ENCODE data around the gene MGP.

Gene MGP

GRCh38 chr12:14852880-14853279 lies 32.8 kb downstream of the MGP start:
- no peaks in the 10 kb centered on the region for H3K27me3 Mint-ChIP-seq
- no peaks in the 10 kb centered on the region for H3K36me3 Mint-ChIP-seq
- peaks cover 14% of the 10 kb centered on the region for H3K4me1 Mint-ChIP-seq

GRCh38 chr12:14850929-14851663 lies 34.6 kb downstream of the MGP start:
- Mint-ChIP-seq H3K27me3 (no peaks in the 10 kb centered on the region), H3K27ac (no peak overlapping the region), H3K9me3 (peaks cover 1% of the 10 kb centered on the region), H3K4me3 (no peak overlapping the region), H3K36me3 (no peaks in the 10 kb centered on the region), H3K4me1 (peaks cover 8% of the 10 kb centered on the region)
- no peak for ATAC-seq

More at GRCh38 chr12:14852880-14853279, 32.8 kb downstream of the MGP start:
- H3K4me3 Mint-ChIP-seq: no peak overlapping the region
- no peak for ATAC-seq
- H3K9me3 Mint-ChIP-seq: peaks cover 5% of the 10 kb centered on the region
- H3K27ac Mint-ChIP-seq: no peak overlapping the region

GRCh38 chr12:14849661-14850060 lies 36.0 kb downstream of the MGP start:
- no peak overlapping the region for H3K4me3 Mint-ChIP-seq
- H3K4me1 Mint-ChIP-seq: peaks cover 9% of the 10 kb centered on the region
- no peak for ATAC-seq
- H3K36me3 Mint-ChIP-seq: no peaks in the 10 kb centered on the region
- H3K27me3 Mint-ChIP-seq: no peaks in the 10 kb centered on the region
- no peak overlapping the region for H3K27ac Mint-ChIP-seq
- H3K9me3 Mint-ChIP-seq: no peaks in the 10 kb centered on the region

- Mint-ChIP-seq H3K27me3 (no peaks in the 10 kb centered on the region), H3K27ac (peak overlapping the region; percentile 15), H3K4me1 (peaks cover 7% of the 10 kb centered on the region), H3K36me3 (no peaks in the 10 kb centered on the region), H3K4me3 (no peak overlapping the region), H3K9me3 (no peaks in the 10 kb centered on the region)
- ATAC-seq: no peak
Observed at GRCh38 chr12:14846876-14847580, 38.6 kb downstream of the MGP start.

DNA sequence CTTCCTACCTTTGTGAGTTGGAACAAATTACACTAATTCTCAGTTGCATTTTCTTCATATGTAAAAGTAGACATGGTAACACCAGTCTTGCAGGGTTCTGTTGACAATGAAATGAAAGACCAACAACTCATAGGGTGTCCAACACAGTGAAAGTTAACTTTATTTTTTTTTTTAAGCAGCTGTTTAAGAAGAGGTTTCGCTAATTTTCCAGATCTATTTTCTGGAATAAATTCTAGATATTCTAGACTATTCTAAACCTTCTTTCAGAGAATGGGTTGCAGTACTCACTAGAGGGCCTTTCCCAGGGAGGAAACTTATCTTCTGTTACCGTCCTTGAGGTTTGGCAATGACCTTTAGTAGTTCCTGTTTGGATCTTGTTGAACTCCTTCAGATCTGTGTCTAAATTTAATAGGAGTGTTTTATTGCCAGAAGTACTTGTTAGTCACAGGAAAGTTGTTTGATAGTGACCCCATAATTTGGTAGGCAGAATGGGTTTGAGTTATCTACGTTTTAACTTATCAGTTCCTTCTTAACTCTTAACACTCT lies 39.5 kb downstream of the MGP start:
- no peaks in the 10 kb centered on the region for H3K36me3 Mint-ChIP-seq
- no peak overlapping the region for H3K27ac Mint-ChIP-seq
- H3K4me1 Mint-ChIP-seq: peaks cover 13% of the 10 kb centered on the region
- H3K27me3 Mint-ChIP-seq: no peaks in the 10 kb centered on the region
- no peak overlapping the region for H3K4me3 Mint-ChIP-seq
- no peaks in the 10 kb centered on the region for H3K9me3 Mint-ChIP-seq
- no peak for ATAC-seq

GRCh38 chr12:14845350-14845750 lies 40.3 kb downstream of the MGP start:
- Mint-ChIP-seq H3K9me3 (no peaks in the 10 kb centered on the region), H3K27me3 (no peaks in the 10 kb centered on the region), H3K4me1 (peaks cover 14% of the 10 kb centered on the region), H3K36me3 (no peaks in the 10 kb centered on the region), H3K4me3 (peak overlapping the region; percentile 42), H3K27ac (peak overlapping the region; percentile 69)
- ATAC-seq: peak; percentile 50

DNA sequence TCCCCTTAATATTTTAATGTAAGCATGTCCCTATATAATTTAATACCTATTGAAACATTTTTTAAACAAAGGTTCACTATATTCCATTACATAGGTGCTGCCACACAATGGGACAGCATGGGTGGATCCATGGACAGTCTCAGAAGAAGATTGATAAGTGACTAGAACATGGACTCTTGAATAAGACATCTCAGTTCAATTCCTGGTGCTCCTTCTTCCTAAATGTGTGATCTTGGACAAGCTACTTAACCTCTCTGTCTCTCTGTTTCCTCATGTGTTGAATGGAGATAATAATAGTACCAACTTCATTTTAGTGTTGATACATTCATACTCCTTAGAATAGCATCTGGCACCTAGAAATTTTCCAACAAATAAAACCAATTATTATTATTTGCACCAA lies 41.3 kb downstream of the MGP start:
- peaks cover 14% of the 10 kb centered on the region for H3K4me1 Mint-ChIP-seq
- H3K9me3 Mint-ChIP-seq: peaks cover 2% of the 10 kb centered on the region
- H3K27me3 Mint-ChIP-seq: no peaks in the 10 kb centered on the region
- H3K27ac Mint-ChIP-seq: no peak overlapping the region
- ATAC-seq: no peak
- no peak overlapping the region for H3K4me3 Mint-ChIP-seq
- H3K36me3 Mint-ChIP-seq: peaks cover 2% of the 10 kb centered on the region

- H3K9me3 Mint-ChIP-seq: peaks cover 6% of the 10 kb centered on the region
- no peak within 1 kb of the TSS for H3K4me3 Mint-ChIP-seq
- peaks cover 14% of the 10 kb centered on the region for H3K4me1 Mint-ChIP-seq
- peaks cover 7% of the 10 kb centered on the region for H3K36me3 Mint-ChIP-seq
- ATAC-seq: no peak
- H3K27ac Mint-ChIP-seq: no peak within 1 kb of the TSS
- H3K27me3 Mint-ChIP-seq: no peaks in the 10 kb centered on the region
Observed at GRCh38 chr12:14843425-14843887, 42.2 kb downstream of the MGP start, which contains the start of gene ART4. Gene ART4, minus strand, starts transcription at chr12:14843526. Its CDS starts 413 bp downstream, at chr12:14843113.

DNA sequence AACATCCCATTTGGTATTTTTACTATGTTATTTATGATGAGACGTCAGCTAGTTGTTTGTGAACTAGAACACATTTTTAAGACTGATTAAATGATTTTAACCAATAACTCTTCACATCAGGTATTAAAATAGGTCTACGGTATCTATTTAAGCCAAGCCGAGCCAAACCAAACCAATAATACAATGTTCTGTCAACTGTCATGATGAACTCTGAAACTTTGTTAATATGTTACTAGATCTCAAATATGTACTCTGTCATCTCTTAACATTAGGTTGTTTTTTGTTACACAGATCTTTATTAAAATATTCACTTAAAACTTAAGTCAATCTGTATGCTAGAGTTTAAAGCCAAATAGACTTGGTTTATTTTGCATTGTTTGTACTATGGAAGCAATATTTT lies 43.3 kb downstream of the MGP start:
- Mint-ChIP-seq H3K4me3 (no peak overlapping the region), H3K27me3 (no peaks in the 10 kb centered on the region), H3K27ac (no peak overlapping the region), H3K4me1 (peaks cover 14% of the 10 kb centered on the region), H3K36me3 (peaks cover 7% of the 10 kb centered on the region), H3K9me3 (peaks cover 6% of the 10 kb centered on the region)
- ATAC-seq: no peak

- H3K4me3 Mint-ChIP-seq: no peak overlapping the region
- ATAC-seq: no peak
- peaks cover 14% of the 10 kb centered on the region for H3K4me1 Mint-ChIP-seq
- H3K9me3 Mint-ChIP-seq: peaks cover 6% of the 10 kb centered on the region
- H3K27ac Mint-ChIP-seq: no peak overlapping the region
- H3K36me3 Mint-ChIP-seq: peaks cover 7% of the 10 kb centered on the region
- H3K27me3 Mint-ChIP-seq: no peaks in the 10 kb centered on the region
Observed at GRCh38 chr12:14841761-14842160, 43.9 kb downstream of the MGP start.

GRCh38 chr12:14840616-14841015 lies 45.0 kb downstream of the MGP start:
- no peak overlapping the region for H3K4me3 Mint-ChIP-seq
- H3K27me3 Mint-ChIP-seq: no peaks in the 10 kb centered on the region
- no peak overlapping the region for H3K27ac Mint-ChIP-seq
- peaks cover 13% of the 10 kb centered on the region for H3K4me1 Mint-ChIP-seq
- H3K9me3 Mint-ChIP-seq: peaks cover 6% of the 10 kb centered on the region
- no peak for ATAC-seq
- H3K36me3 Mint-ChIP-seq: peaks cover 7% of the 10 kb centered on the region

GRCh38 chr12:14839262-14839661 lies 46.4 kb downstream of the MGP start:
- peaks cover 7% of the 10 kb centered on the region for H3K36me3 Mint-ChIP-seq
- no peaks in the 10 kb centered on the region for H3K27me3 Mint-ChIP-seq
- H3K4me1 Mint-ChIP-seq: peaks cover 13% of the 10 kb centered on the region
- peaks cover 6% of the 10 kb centered on the region for H3K9me3 Mint-ChIP-seq
- no peak overlapping the region for H3K27ac Mint-ChIP-seq
- no peak overlapping the region for H3K4me3 Mint-ChIP-seq
- no peak for ATAC-seq

DNA sequence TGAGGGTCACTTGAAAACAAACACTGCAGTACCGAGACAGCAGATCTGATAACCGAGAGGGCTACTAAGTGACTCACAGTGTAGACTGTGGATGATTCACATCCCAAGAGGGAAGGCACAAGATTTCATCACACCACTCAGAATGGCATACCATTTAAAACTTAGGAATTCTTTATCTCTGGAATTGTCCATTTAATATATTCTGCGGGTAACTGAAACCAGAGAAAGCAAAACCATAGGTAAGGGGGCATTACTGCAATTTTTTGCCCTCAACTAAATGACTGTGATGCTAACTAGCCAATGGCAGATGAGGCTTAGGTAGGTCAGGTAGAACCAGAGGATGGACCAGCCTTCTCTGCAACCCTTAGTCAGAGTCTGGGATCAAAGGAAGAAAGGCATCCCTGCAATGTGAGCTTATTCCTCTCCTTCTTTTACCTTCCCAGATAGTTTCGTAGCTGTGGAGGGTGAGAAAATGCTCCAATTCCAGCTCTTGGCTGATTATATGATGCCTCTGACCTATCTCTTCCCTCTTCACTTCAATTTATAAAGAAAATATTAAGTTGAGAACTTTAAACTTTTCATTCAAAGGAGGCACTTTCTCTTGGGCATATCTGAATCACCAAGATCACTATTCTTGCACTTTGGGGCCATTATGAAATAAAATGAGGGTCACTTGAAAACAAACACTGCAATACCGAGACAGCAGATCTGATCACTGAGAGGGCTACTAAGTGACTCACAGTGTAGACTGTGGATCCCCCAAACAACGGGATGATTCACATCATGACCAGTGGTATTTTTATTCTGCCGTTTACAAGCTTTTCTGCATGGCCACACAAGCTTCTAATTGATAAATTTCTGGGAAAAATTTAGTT lies 49.1 kb downstream of the MGP start:
- Mint-ChIP-seq H3K4me3 (no peak overlapping the region), H3K27me3 (no peaks in the 10 kb centered on the region), H3K4me1 (peaks cover 12% of the 10 kb centered on the region), H3K36me3 (peaks cover 13% of the 10 kb centered on the region), H3K27ac (no peak overlapping the region), H3K9me3 (peaks cover 6% of the 10 kb centered on the region)
- ATAC-seq: no peak

DNA sequence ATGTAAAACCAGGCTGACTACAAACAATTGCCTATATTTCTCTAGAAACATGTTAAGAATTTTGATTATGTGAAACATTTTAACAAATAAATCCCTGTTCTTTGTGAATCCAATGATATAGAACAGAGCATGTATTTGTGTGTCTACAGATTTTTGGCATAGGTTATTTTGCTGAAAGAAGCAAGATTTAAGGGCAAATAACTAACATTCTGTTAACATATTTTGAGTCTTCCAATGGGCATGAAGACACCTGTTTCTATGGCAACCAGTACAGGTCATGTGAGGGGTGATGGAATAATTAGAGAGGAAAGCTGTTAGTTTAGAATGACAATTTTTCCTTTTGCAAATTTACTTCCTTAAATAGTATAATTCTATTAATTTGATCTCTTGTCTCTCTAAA lies 51.1 kb downstream of the MGP start:
- Mint-ChIP-seq H3K9me3 (peaks cover 6% of the 10 kb centered on the region), H3K4me1 (peaks cover 6% of the 10 kb centered on the region), H3K4me3 (no peak overlapping the region), H3K27ac (no peak overlapping the region), H3K27me3 (no peaks in the 10 kb centered on the region), H3K36me3 (peaks cover 12% of the 10 kb centered on the region)
- ATAC-seq: no peak

GRCh38 chr12:14833952-14834351 lies 51.7 kb downstream of the MGP start:
- H3K36me3 Mint-ChIP-seq: peaks cover 6% of the 10 kb centered on the region
- no peak for ATAC-seq
- no peak overlapping the region for H3K27ac Mint-ChIP-seq
- H3K27me3 Mint-ChIP-seq: no peaks in the 10 kb centered on the region
- H3K9me3 Mint-ChIP-seq: peaks cover under 1% of the 10 kb centered on the region
- no peak overlapping the region for H3K4me3 Mint-ChIP-seq
- H3K4me1 Mint-ChIP-seq: peaks cover 6% of the 10 kb centered on the region
